ENCODE measurements around the gene MRPS23.

MRPS23 gene

GRCh38 chr17:57794841-57795240, 55.0 kb downstream of the MRPS23 start:
- no peak for DNase-seq (ENCODE audit: low spot score)

- no peak for DNase-seq (ENCODE audit: low spot score)
These were observed 61.1 kb downstream of the MRPS23 start for GRCh38 chr17:57788725-57789124.

GRCh38 chr17:57785022-57785421, 64.8 kb downstream of the MRPS23 start:
- DNase-seq (ENCODE audit: low spot score): no peak

Measured in NAMALWA (cell line).